Measurements from ENCODE around the gene BPIFB3. TPM values are rescaled to one million over a fixed set of nuclear protein-coding genes. Genes with fewer than 3 reads are reported as not detected.

BPIFB3 gene
- total RNA-seq, 4 donors from 2014 or later = not detected

DNA sequence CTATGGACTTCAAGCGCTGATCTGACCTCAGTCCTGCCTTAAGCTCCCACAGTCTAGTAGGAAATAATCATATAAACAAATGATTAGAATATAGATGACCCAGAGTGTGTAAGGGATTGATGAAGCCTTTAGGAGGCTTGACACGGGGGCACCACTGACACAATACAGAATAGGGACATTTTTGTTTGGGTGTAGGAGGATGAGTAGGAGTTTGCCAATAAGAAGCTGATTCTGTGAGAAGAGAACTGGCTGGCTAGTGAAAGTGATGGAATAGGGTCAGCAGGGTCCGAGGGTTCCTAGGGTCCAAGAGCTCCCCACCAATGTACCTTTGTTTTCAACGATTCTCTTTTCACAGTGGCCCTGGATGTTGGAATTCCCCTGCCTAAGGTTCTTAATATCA is 18.7 kb downstream of the BPIFB3 start:
- H3K27ac ChIP-seq = no peak overlapping the region
- no peaks in the 10 kb centered on the region for H3K27me3 ChIP-seq
- no peak for DNase-seq
- no peaks in the 10 kb centered on the region for H3K4me1 ChIP-seq
- TF ChIP-seq, protein P1, sequence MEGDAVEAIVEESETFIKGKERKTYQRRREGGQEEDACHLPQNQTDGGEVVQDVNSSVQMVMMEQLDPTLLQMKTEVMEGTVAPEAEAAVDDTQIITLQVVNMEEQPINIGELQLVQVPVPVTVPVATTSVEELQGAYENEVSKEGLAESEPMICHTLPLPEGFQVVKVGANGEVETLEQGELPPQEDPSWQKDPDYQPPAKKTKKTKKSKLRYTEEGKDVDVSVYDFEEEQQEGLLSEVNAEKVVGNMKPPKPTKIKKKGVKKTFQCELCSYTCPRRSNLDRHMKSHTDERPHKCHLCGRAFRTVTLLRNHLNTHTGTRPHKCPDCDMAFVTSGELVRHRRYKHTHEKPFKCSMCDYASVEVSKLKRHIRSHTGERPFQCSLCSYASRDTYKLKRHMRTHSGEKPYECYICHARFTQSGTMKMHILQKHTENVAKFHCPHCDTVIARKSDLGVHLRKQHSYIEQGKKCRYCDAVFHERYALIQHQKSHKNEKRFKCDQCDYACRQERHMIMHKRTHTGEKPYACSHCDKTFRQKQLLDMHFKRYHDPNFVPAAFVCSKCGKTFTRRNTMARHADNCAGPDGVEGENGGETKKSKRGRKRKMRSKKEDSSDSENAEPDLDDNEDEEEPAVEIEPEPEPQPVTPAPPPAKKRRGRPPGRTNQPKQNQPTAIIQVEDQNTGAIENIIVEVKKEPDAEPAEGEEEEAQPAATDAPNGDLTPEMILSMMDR (IDR thresholded peaks at IDR 0.05) = no peak
- TF ChIP-seq POLR2A (IDR thresholded peaks at IDR 0.05) = no peak
- H3K36me3 ChIP-seq = no peaks in the 10 kb centered on the region
- intact Hi-C loops (cut with DNase I; ENCODE audit: low total_unique reads) = no loop called here
- no peaks in the 10 kb centered on the region for H3K9me3 ChIP-seq
- H3K4me3 ChIP-seq = no peak overlapping the region

DNA sequence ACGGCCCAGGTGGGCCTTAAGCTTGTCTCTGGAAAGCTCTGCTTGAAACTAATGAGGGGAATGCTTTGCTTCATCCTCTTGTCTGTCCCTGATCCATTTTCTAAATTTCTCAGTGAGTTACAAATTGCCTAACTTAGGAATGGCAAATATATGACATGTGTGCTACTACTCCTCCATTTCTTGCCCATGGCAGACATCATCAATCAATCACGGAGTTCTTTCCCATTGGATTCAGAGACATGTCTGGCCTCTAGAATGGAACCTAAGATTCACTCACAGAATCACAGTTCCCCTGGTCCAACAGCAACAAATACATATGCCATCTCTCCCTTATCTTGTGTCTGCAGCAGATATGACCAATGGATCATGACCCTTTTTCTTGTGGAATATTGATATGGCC is 19.1 kb downstream of the BPIFB3 start:
- no peak for DNase-seq
- H3K36me3 ChIP-seq = no peaks in the 10 kb centered on the region
- no peak overlapping the region for H3K27ac ChIP-seq
- no peaks in the 10 kb centered on the region for H3K27me3 ChIP-seq
- H3K9me3 ChIP-seq = no peaks in the 10 kb centered on the region
- no peak for TF ChIP-seq POLR2A (IDR thresholded peaks at IDR 0.05)
- intact Hi-C loops (cut with DNase I; ENCODE audit: low total_unique reads) = no loop called here
- H3K4me1 ChIP-seq = no peaks in the 10 kb centered on the region
- H3K4me3 ChIP-seq = no peak overlapping the region

DNA sequence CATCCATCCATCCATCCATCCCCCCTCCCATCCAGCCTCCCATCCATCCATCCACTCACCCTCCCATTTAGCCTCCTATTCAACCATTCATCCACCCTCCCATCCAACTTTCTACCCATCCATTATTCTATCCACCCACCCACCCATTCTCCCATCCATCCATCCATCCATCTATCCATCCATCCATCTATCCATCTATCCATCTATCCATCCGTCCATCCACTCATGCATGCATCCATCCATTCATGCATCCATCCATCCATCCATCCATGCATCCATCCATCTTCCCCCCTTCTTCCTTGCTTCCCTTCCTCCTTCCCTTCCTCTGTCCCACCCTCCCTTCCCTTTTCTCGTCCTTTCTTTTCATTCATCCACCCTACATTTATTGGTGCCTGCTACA is 21.0 kb downstream of the BPIFB3 start:
- intact Hi-C loops (cut with DNase I; ENCODE audit: low total_unique reads) = no loop called here
- Histone ChIP-seq H3K4me3 (no peak overlapping the region), H3K4me1 (no peaks in the 10 kb centered on the region), H3K36me3 (no peaks in the 10 kb centered on the region), H3K27ac (no peak overlapping the region), H3K9me3 (no peaks in the 10 kb centered on the region), H3K27me3 (no peaks in the 10 kb centered on the region)
- DNase-seq = no peak
- TF ChIP-seq, protein P1 (IDR thresholded peaks at IDR 0.05) = no peak
- TF ChIP-seq POLR2A (IDR thresholded peaks at IDR 0.05) = no peak

DNA sequence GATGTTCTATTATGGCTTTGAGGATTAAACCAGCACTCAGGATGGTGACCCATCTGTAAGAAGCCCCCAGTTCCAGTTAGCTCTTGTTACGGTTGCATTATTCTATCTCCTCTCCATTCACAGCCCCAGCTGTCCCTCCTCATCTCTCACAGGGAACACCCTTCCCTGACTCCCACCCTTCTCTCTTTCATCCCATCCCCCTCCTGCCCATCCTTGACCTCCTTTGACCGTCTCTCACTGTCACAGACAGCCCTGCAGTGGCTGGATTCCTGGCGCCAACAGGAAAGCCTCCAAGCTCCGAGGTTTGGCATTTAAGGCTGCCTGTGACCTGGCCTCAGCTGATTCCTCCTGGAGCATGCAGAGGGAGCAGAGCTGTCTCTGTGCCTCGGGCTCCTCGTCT is 21.6 kb downstream of the BPIFB3 start:
- H3K9me3 ChIP-seq = no peaks in the 10 kb centered on the region
- H3K4me3 ChIP-seq = no peak overlapping the region
- no peaks in the 10 kb centered on the region for H3K27me3 ChIP-seq
- intact Hi-C loops (cut with DNase I; ENCODE audit: low total_unique reads) = no loop called here
- no peak for TF ChIP-seq POLR2A (IDR thresholded peaks at IDR 0.05)
- TF ChIP-seq, protein P1 (IDR thresholded peaks at IDR 0.05) = no peak
- no peaks in the 10 kb centered on the region for H3K4me1 ChIP-seq
- no peak for DNase-seq
- no peak overlapping the region for H3K27ac ChIP-seq
- H3K36me3 ChIP-seq = no peaks in the 10 kb centered on the region

DNA sequence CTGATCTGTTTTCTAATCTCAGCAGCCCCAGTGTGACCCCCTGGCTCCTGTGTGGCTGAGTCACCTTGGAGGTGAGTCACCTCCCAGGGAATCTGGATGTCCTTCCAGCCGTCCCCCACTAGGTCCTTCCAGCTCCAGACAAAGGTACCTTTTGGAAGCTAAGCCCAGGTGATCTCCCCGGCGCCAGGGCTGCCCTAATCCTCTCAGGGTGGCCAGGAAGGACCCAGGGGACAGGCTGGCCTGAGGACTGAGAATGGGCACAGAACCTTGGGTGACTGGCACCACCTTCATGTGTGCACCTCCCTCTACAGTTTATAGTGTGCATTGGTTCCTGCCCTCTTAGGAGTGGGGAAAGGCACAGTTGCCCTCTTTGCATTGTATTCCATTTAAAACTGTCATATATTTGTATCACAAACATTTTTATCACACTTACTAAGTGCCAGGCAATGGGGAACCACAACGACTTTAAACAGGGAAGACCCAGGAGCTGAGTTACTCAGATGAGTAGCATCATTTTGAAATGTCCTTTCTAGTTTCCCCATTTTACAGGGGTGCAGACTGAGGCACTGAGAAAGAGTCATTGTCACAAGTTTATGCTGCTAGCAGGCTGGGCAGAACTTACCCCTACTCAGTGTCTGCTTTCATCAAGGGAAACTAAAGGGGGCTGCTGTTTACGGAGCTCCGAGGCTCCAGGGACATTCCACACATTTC is 23.1 kb downstream of the BPIFB3 start:
- Histone ChIP-seq H3K27ac (no peak overlapping the region), H3K4me3 (no peak overlapping the region), H3K27me3 (no peaks in the 10 kb centered on the region), H3K4me1 (no peaks in the 10 kb centered on the region), H3K36me3 (no peaks in the 10 kb centered on the region), H3K9me3 (no peaks in the 10 kb centered on the region)
- intact Hi-C loops (cut with DNase I; ENCODE audit: low total_unique reads) = no loop called here
- TF ChIP-seq, protein P1 (IDR thresholded peaks at IDR 0.05) = no peak
- no peak for TF ChIP-seq POLR2A (IDR thresholded peaks at IDR 0.05)
- no peak for DNase-seq

DNA sequence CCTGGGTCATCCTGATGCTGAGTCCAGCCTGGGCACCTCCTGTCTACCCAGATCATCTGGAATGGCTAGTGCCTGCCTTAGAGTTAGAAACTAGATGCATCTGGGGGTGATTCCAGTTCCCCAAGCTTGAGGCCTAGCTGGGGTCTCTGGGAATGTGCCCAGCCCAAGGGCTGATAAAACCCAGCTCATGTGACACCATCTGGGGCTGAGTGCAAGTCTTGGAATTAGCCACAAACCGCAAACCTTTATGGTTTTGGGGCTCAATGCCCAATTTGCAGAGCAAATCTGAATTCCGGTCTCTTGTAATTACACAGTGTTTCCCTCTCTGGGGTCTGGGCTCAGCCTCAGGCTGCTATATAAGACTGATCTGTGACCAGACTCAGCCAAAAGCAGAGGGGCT is 25.6 kb downstream of the BPIFB3 start, which contains the start of gene BPIFB4:
Gene BPIFB4, plus strand, starts transcription at position 385 of the 400 bp plus-strand sequence. CDS start 1,884 bp downstream, outside the sequence.
- Histone ChIP-seq H3K27me3 (no peaks in the 10 kb centered on the region), H3K27ac (no peak within 1 kb of the TSS), H3K36me3 (no peaks in the 10 kb centered on the region), H3K4me1 (no peaks in the 10 kb centered on the region), H3K4me3 (no peak within 1 kb of the TSS), H3K9me3 (no peaks in the 10 kb centered on the region)
- TF ChIP-seq POLR2A (IDR thresholded peaks at IDR 0.05) = no peak
- TF ChIP-seq, protein P1 (IDR thresholded peaks at IDR 0.05) = no peak
- no peak for DNase-seq
- intact Hi-C loops (cut with DNase I; ENCODE audit: low total_unique reads) = no loop called here

Measured in uterus (tissue), 4 donors.